Rectal smooth muscle tissue (tissue), 1 donor: ENCODE data around the gene TCF12.

Experiments
- H3K27ac ChIP-seq: one replicate; pipeline ENCODE4 v1.7.0; 2013; ENCODE audit warnings: low read depth, low read length, inconsistent platforms
- H3K27me3 ChIP-seq: one replicate; pipeline ENCODE4 v1.7.0; 2013; ENCODE audit warnings: low read length; ENCODE audit not compliant: control insufficient read depth, insufficient read depth
- H3K36me3 ChIP-seq: one replicate; pipeline ENCODE4 v1.7.0; 2013; ENCODE audit warnings: low read length; ENCODE audit not compliant: control insufficient read depth, insufficient read depth
- H3K4me1 ChIP-seq: one replicate; pipeline ENCODE4 v1.7.0; 2013; ENCODE audit warnings: low read length; ENCODE audit not compliant: control insufficient read depth, insufficient read depth
- H3K4me3 ChIP-seq: one replicate; pipeline ENCODE4 v1.7.0; 2013; ENCODE audit warnings: low read length
- H3K9ac ChIP-seq: one replicate; pipeline ENCODE4 v1.7.0; 2013; ENCODE audit warnings: low read length

TCF12 gene

DNA sequence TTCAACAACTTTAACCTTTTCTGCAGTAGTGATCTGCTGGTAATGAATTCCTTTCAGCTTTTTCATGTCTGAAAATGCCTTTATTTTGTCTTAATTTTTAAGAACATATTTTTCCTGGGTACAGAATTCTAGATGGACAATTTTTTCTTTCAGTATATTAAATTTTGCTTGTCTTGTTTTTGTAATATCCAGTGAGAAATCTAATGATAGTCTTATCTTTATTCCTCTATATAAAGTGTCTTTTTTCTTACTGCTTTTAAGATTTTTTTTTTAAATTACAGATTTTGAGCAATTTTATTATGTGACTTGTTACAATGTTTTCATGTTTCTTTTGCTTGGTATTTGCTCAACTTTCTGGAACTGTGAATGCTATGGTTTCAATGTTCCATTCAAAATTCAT, 38.1 kb downstream of the TCF12 start:
- H3K27me3 ChIP-seq = no peaks in the 10 kb centered on the region
- H3K4me3 ChIP-seq = no peak overlapping the region
- no peak overlapping the region for H3K27ac ChIP-seq

GRCh38 chr15:56957812-56958406, 39.5 kb downstream of the TCF12 start:
- H3K36me3 ChIP-seq = no peaks in the 10 kb centered on the region
- H3K4me3 ChIP-seq = no peak overlapping the region
- no peaks in the 10 kb centered on the region for H3K27me3 ChIP-seq
- no peak overlapping the region for H3K27ac ChIP-seq
- H3K9ac ChIP-seq = no peak overlapping the region
- no peaks in the 10 kb centered on the region for H3K4me1 ChIP-seq

More for the DNA sequence above, 38.1 kb downstream of the TCF12 start:
- Histone ChIP-seq H3K9ac (no peak overlapping the region), H3K4me1 (no peaks in the 10 kb centered on the region), H3K36me3 (no peaks in the 10 kb centered on the region)

GRCh38 chr15:56959318-56959648, 40.8 kb downstream of the TCF12 start:
- Histone ChIP-seq H3K9ac (no peak overlapping the region), H3K4me3 (no peak overlapping the region), H3K27me3 (no peaks in the 10 kb centered on the region), H3K36me3 (no peaks in the 10 kb centered on the region), H3K4me1 (no peaks in the 10 kb centered on the region), H3K27ac (no peak overlapping the region)

GRCh38 chr15:56960116-56960515, 41.7 kb downstream of the TCF12 start:
- Histone ChIP-seq H3K27ac (no peak overlapping the region), H3K36me3 (no peaks in the 10 kb centered on the region), H3K4me1 (no peaks in the 10 kb centered on the region), H3K9ac (no peak overlapping the region), H3K27me3 (no peaks in the 10 kb centered on the region), H3K4me3 (no peak overlapping the region)

- no peaks in the 10 kb centered on the region for H3K36me3 ChIP-seq
- no peak overlapping the region for H3K9ac ChIP-seq
- no peak overlapping the region for H3K4me3 ChIP-seq
- no peak overlapping the region for H3K27ac ChIP-seq
- H3K27me3 ChIP-seq = no peaks in the 10 kb centered on the region
- no peaks in the 10 kb centered on the region for H3K4me1 ChIP-seq
These were observed 44.7 kb downstream of the TCF12 start for GRCh38 chr15:56963126-56963525.

DNA sequence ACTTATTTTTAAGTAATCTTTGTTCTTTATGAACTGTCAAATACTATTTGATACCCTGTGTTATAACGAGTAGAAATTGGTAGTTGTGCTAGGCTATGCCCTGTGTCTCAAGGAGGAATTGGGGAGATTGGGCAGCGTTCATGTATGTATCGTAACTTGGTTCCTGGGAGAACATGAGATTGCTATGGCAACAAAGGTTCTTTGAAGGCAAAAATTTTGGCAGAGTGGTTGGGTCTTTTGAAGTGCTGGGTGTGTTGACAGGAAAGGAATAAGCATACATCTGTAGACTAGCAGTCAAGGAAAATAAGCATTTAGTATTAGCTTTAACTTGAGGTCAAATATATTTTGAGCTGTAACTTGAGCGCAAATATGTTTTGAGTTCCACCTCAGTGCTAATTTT, 45.3 kb downstream of the TCF12 start:
- H3K9ac ChIP-seq = no peak overlapping the region
- H3K27ac ChIP-seq = no peak overlapping the region
- no peaks in the 10 kb centered on the region for H3K36me3 ChIP-seq
- H3K27me3 ChIP-seq = no peaks in the 10 kb centered on the region
- no peaks in the 10 kb centered on the region for H3K4me1 ChIP-seq
- H3K4me3 ChIP-seq = no peak overlapping the region

DNA sequence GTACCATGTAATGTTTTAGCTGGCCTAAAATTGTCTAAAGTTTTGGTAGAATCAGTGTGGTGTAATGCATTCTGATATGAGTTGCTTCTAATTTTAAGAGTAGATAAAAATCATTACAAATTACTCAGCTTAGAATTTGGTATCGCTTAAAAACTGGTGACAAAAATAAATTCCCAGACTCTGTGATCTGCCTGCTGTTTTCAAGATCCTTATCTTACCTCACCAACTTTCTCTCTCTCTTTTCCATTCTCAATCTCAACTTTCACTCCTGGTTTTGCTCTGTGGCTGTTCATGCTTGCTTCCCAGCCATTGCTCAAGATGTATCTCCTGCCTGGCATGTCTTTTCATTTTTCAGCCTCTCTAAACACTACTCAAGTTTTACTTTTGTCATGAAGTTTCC, 45.7 kb downstream of the TCF12 start:
- H3K4me3 ChIP-seq = no peak overlapping the region
- no peaks in the 10 kb centered on the region for H3K4me1 ChIP-seq
- no peaks in the 10 kb centered on the region for H3K36me3 ChIP-seq
- H3K27ac ChIP-seq = no peak overlapping the region
- H3K9ac ChIP-seq = no peak overlapping the region
- H3K27me3 ChIP-seq = no peaks in the 10 kb centered on the region

GRCh38 chr15:56965231-56966013, 47.0 kb downstream of the TCF12 start:
- Histone ChIP-seq H3K9ac (no peak overlapping the region), H3K36me3 (no peaks in the 10 kb centered on the region), H3K27ac (no peak overlapping the region), H3K4me3 (no peak overlapping the region), H3K4me1 (no peaks in the 10 kb centered on the region), H3K27me3 (no peaks in the 10 kb centered on the region)

GRCh38 chr15:56967336-56967735, 48.9 kb downstream of the TCF12 start:
- H3K27ac ChIP-seq = no peak overlapping the region
- no peak overlapping the region for H3K4me3 ChIP-seq

DNA sequence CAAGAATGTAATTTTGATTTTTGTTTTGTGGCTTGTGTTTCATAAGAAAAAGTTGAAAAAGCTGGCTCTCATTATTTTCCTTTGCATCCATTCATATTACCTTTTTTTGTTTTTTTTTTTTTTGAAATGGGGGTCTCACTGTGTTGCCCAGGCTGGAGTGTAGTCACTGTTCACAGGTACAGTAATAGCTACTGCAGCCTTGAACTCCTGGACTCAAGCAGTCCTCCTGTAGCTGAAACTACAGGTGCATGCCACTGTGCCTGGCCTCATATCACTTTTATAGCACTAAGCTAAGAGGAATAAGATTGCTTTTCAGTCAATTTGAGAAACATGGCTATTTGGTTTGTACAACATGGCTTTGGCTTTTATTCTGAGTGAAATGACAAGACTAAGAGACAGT, 49.8 kb downstream of the TCF12 start:
- no peak overlapping the region for H3K4me3 ChIP-seq
- H3K9ac ChIP-seq = no peak overlapping the region
- H3K27me3 ChIP-seq = no peaks in the 10 kb centered on the region
- no peaks in the 10 kb centered on the region for H3K36me3 ChIP-seq
- H3K27ac ChIP-seq = no peak overlapping the region
- no peaks in the 10 kb centered on the region for H3K4me1 ChIP-seq

More at GRCh38 chr15:56967336-56967735, 48.9 kb downstream of the TCF12 start:
- H3K4me1 ChIP-seq = no peaks in the 10 kb centered on the region
- no peaks in the 10 kb centered on the region for H3K27me3 ChIP-seq
- no peak overlapping the region for H3K9ac ChIP-seq
- no peaks in the 10 kb centered on the region for H3K36me3 ChIP-seq

- Histone ChIP-seq H3K36me3 (no peaks in the 10 kb centered on the region), H3K9ac (no peak overlapping the region), H3K4me1 (no peaks in the 10 kb centered on the region), H3K27ac (no peak overlapping the region), H3K27me3 (no peaks in the 10 kb centered on the region), H3K4me3 (no peak overlapping the region)
These were observed 50.4 kb downstream of the TCF12 start for GRCh38 chr15:56968821-56969220.

DNA sequence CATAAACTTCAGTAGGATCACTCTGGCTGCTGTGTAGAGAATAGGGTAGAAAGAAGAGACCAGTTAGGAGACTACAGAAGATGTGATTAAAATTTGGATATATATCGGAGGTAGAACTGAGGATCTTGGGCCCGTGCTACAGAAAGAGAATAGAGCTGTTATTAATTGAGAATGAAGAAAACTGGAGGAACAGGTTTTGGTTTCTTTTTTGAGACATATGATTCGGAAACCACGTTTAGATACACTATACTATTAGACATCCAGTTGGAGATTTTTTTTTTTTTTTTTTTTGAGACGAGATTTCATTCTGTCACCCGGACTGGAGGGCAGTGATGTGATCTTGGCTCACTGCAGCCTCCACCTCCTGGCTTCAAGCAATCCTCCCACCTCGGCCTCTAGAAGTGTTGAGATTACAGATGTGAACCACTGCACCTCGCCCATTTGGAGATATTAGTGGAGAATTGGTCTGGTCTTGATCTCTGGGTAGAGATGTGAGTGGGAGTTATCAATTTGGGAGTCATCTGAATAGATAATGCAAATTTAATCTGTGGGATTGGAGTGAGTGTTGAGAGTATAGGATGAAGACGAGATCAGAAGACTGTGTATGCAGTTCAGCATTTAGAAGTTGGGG, 50.9 kb downstream of the TCF12 start:
- no peak overlapping the region for H3K27ac ChIP-seq
- H3K36me3 ChIP-seq = no peaks in the 10 kb centered on the region
- no peak overlapping the region for H3K4me3 ChIP-seq
- no peaks in the 10 kb centered on the region for H3K4me1 ChIP-seq
- H3K9ac ChIP-seq = no peak overlapping the region
- H3K27me3 ChIP-seq = no peaks in the 10 kb centered on the region

GRCh38 chr15:56971571-56971970, 53.1 kb downstream of the TCF12 start:
- no peaks in the 10 kb centered on the region for H3K36me3 ChIP-seq
- no peak overlapping the region for H3K27ac ChIP-seq
- H3K27me3 ChIP-seq = no peaks in the 10 kb centered on the region
- H3K9ac ChIP-seq = no peak overlapping the region
- peaks cover 2% of the 10 kb centered on the region for H3K4me1 ChIP-seq
- no peak overlapping the region for H3K4me3 ChIP-seq
